SU-DHL-6 (cell line): ENCODE measurements around the gene RPL10L.

ENCODE experiments used
- H2AFZ ChIP-seq: fragments of 200-600 bp; sonication (generic); 2 replicates; pipeline ENCODE4 v1.6.1; 2014; ENCODE audit warnings: low read depth, mild to moderate bottlenecking, moderate library complexity, mixed read lengths, antibody characterized with exemption, low read length; ENCODE audit not compliant: severe bottlenecking
- H3F3A ChIP-seq: fragments of 200-600 bp; shearing (Covaris generic); 2 replicates; pipeline ENCODE4 v1.6.0; 2016; ENCODE audit warnings: antibody characterized with exemption, mild to moderate bottlenecking; ENCODE audit not compliant: insufficient read depth
- H3K27ac ChIP-seq: fragments of 200-600 bp; sonication (generic); 2 replicates; pipeline ENCODE4 v1.5.1; 2016; ENCODE audit warnings: low read depth, mild to moderate bottlenecking, low read length, moderate library complexity, mixed read lengths
- H3K27me3 ChIP-seq: fragments of 200-600 bp; sonication (generic), shearing (Covaris generic); 2 replicates; pipeline ENCODE4 v1.6.0; 2014; ENCODE audit warnings: mild to moderate bottlenecking, low read length
- H3K36me3 ChIP-seq: fragments of 200-600 bp; sonication (generic); 2 replicates; pipeline ENCODE4 v1.6.1; 2014; ENCODE audit warnings: mild to moderate bottlenecking, low read length, mixed read lengths
- H3K4me2 ChIP-seq: fragments of 300-600, 200-600 bp; shearing (Covaris generic), sonication (generic); 2 replicates; pipeline ENCODE4 v1.6.0; 2014; ENCODE audit warnings: low read length, low read depth, mild to moderate bottlenecking; ENCODE audit not compliant: poor library complexity, severe bottlenecking
- H3K4me3 ChIP-seq: fragments of 200-600 bp; sonication (generic); 2 replicates; pipeline ENCODE4 v1.5.1; 2014; ENCODE audit warnings: antibody characterized with exemption, low read length, mild to moderate bottlenecking, mixed read lengths; ENCODE audit not compliant: insufficient read depth, poor library complexity, severe bottlenecking
- H3K79me2 ChIP-seq: fragments of 200-600 bp; sonication (generic); 2 replicates; pipeline ENCODE4 v1.6.1; 2014; ENCODE audit warnings: mild to moderate bottlenecking, low read length, moderate library complexity; ENCODE audit not compliant: insufficient read depth
- H3K9ac ChIP-seq: fragments of 200-600 bp; sonication (generic); 2 replicates; pipeline ENCODE4 v1.7.0; 2014; ENCODE audit warnings: mild to moderate bottlenecking, low read length
- H3K9me2 ChIP-seq: fragments of 200-600 bp; sonication (generic); replicated peaks from 2 replicates; pipeline ENCODE4 v1.6.1; 2014; ENCODE audit warnings: low read length; ENCODE audit not compliant: insufficient read depth
- H3K9me3 ChIP-seq: fragments of 200-600 bp; sonication (generic); 2 replicates; pipeline ENCODE4 v1.6.1; 2014; ENCODE audit warnings: low read length, mixed read lengths; ENCODE audit not compliant: insufficient read depth
- H4K20me1 ChIP-seq: fragments of 200-600 bp; sonication (generic); 2 replicates; pipeline ENCODE4 v1.6.1; 2014; ENCODE audit warnings: low read depth, mild to moderate bottlenecking, antibody characterized with exemption, low read length, moderate library complexity, mixed read lengths
- CTCF ChIP-seq: fragments of 200-600 bp; sonication (generic); IDR thresholded peaks from one replicate; pipeline ENCODE4 v1.5.1; 2017; ENCODE audit warnings: antibody characterized with exemption, mild to moderate bottlenecking, low read length, moderate library complexity; ENCODE audit not compliant: insufficient read depth, poor library complexity, severe bottlenecking
- EZH2phosphoT487 ChIP-seq: fragments of 200-600 bp; sonication (generic), shearing (Covaris generic); conservative IDR thresholded peaks from 2 replicates; pipeline ENCODE4 v1.6.1; 2018; ENCODE audit warnings: mild to moderate bottlenecking, antibody characterized with exemption, low read length, moderate library complexity, mixed read lengths

The RPL10L gene

GRCh38 chr14:46651526-46652144 is at the start of gene RPL10L:
Gene RPL10L, minus strand, starts transcription at chr14:46651781. Its CDS starts 45 bp downstream, at chr14:46651736.
- Histone ChIP-seq H4K20me1 (no peaks in the 10 kb centered on the region), H3K79me2 (no peaks in the 10 kb centered on the region), H2AFZ (no peak within 1 kb of the TSS), H3K4me2 (peak within 1 kb of the TSS; percentile 12), H3K36me3 (no peaks in the 10 kb centered on the region), H3K27ac (no peak within 1 kb of the TSS), H3K9ac (no peak within 1 kb of the TSS), H3K4me3 (no peak within 1 kb of the TSS), H3K27me3 (no peaks in the 10 kb centered on the region), H3K9me2 (no peaks in the 10 kb centered on the region), H3F3A (no peaks in the 10 kb centered on the region), H3K9me3 (no peaks in the 10 kb centered on the region)
- TF ChIP-seq EZH2phosphoT487 (no peak), CTCF (peak; percentile 15)

- H3K27ac ChIP-seq = no peak overlapping the region
- no peaks in the 10 kb centered on the region for H4K20me1 ChIP-seq
- no peaks in the 10 kb centered on the region for H3K36me3 ChIP-seq
- H3F3A ChIP-seq = no peaks in the 10 kb centered on the region
- no peaks in the 10 kb centered on the region for H3K79me2 ChIP-seq
- H3K4me3 ChIP-seq = no peak overlapping the region
- TF ChIP-seq CTCF (no peak), EZH2phosphoT487 (no peak)
- no peaks in the 10 kb centered on the region for H3K9me3 ChIP-seq
- no peak overlapping the region for H2AFZ ChIP-seq
- no peak overlapping the region for H3K4me2 ChIP-seq
- no peak overlapping the region for H3K9ac ChIP-seq
- H3K27me3 ChIP-seq = no peaks in the 10 kb centered on the region
- H3K9me2 ChIP-seq = no peaks in the 10 kb centered on the region
Observed at GRCh38 chr14:46691819-46692218, 40.2 kb upstream of the RPL10L start.

- Histone ChIP-seq H3K36me3 (no peaks in the 10 kb centered on the region), H3K9ac (no peak overlapping the region), H3K27me3 (no peaks in the 10 kb centered on the region), H3K4me3 (no peak overlapping the region), H3K4me2 (no peak overlapping the region), H2AFZ (no peak overlapping the region), H3K27ac (no peak overlapping the region), H3K9me2 (no peaks in the 10 kb centered on the region), H3F3A (no peaks in the 10 kb centered on the region), H3K9me3 (peaks cover 10% of the 10 kb centered on the region; the same call in 1 of the 2 replicates), H3K79me2 (no peaks in the 10 kb centered on the region), H4K20me1 (no peaks in the 10 kb centered on the region)
- TF ChIP-seq CTCF = no peak
- TF ChIP-seq EZH2phosphoT487 = no peak
Observed at GRCh38 chr14:46686652-46687051, 35.1 kb upstream of the RPL10L start.
